Adrenal gland (tissue), 12 donors: ENCODE measurements around the gene CUL2. TPM values are rescaled to one million over a fixed set of nuclear protein-coding genes. Genes with fewer than 3 reads are reported as not detected.

Source experiments
- DNase-seq, 7 donors: peaks; one replicate each; pipeline ENCODE4 v3.0.0-alpha.2; 2019 to 2020
- H3K27ac ChIP-seq, 5 donors: fragments of 200-600 bp; sonication (generic) in 4 of 5; 1 replicate in 3 of 5; 2 replicates in 2 of 5; pipeline versions ENCODE4 v1.5.1 to v1.8.0; 2016 to 2020; ENCODE audit warnings: mild to moderate bottlenecking in 1 of 5
- H3K27me3 ChIP-seq: fragments of 200-600 bp; 2 replicates; pipeline ENCODE4 v1.8.0; 2021
- H3K36me3 ChIP-seq, 2 donors: fragments of 200-600 bp; replicated peaks in 1 of 2; 1 replicate in 1 of 2; 2 replicates in 1 of 2; pipeline versions ENCODE4 v1.5.1 to v1.8.0; 2018 to 2022
- H3K4me1 ChIP-seq, 2 donors: fragments of 200-600 bp; replicated peaks in 1 of 2; 1 replicate in 1 of 2; 2 replicates in 1 of 2; pipeline versions ENCODE4 v1.5.1 to v1.8.0; 2018 to 2021
- H3K4me3 ChIP-seq, 4 donors: fragments of 200-600 bp; sonication (generic) in 3 of 4; one replicate each; pipeline ENCODE4 v1.5.1; 2016 to 2018
- H3K9me3 ChIP-seq, 3 donors: fragments of 200-600 bp; sonication (generic) in 1 of 3; replicated peaks in 1 of 3; 1 replicate in 2 of 3; 2 replicates in 1 of 3; pipeline versions ENCODE4 v1.5.1 to v1.8.0; 2016 to 2021
- POLR2A ChIP-seq, 2 donors: fragments of 450-650 bp; IDR thresholded peaks; one replicate each; pipeline ENCODE4 v1.6.1; 2017; ENCODE audit warnings: antibody characterized with exemption in 2 of 2, mild to moderate bottlenecking in 2 of 2, moderate library complexity in 1 of 2
- WGBS, 4 donors: extraction: QIAGEN DNeasy Blood & Tissue Kit in 2 of 4; methylation state at CpG; one replicate each; pipeline versions ENCODE4 v1.1.5 to v1.1.7; 2013 to 2017; 5-methylcytosine and 5-hydroxymethylcytosine counted together
- intact Hi-C, 2 donors: fragments of 100-400 bp; cut with DNase I; formaldehyde crosslinking; loops; one replicate each; pipeline versions ENCODE4 v1.14.1 to v1.15.0; 2022 to 2023
- microRNA-seq, 3 donors: library from miRNA; unstranded; fragments of <30 nt; microRNA quantifications; one replicate each; pipeline ENCODE4, GENCODE V29; 2017 to 2020
- polyA plus RNA-seq, 3 donors: library from polyadenylated mRNA; stranded (reverse); fragments of 200-250 nt in 2 of 3; fragments of 350-450 nt in 1 of 3; fragmentation: Illumina TruSeq in 1 of 3; extraction: RNeasy Lipid Tissue Mini Kit (QIAGEN cat#74804) in 1 of 3; gene quantifications; one replicate each; pipeline ENCODE4 v1.2.3, GENCODE V29; 2013 to 2014
- small RNA-seq, 2 donors: library from RNA; depleted of rRNA; stranded (forward); fragments of <200 nt; gene quantifications; one replicate each; pipeline ENCODE3, GENCODE V24; 2016
- total RNA-seq, 9 donors: library from RNA; depleted of rRNA in 4 of 9; stranded (reverse); fragments of >200 nt in 4 of 9; fragments of 120-200 nt in 1 of 9; fragmentation: NEBNext Ultra II Directional in 1 of 9; extraction: Animal tissue kit (Norgen Biotek cat#: 25700) in 1 of 9; gene quantifications; one replicate each; pipeline versions ENCODE4 v1.1.0 to v1.2.4, GENCODE V29; 2013 to 2023
- TF ChIP-seq, protein P1 (sequence below), 6 experiments: fragments of 450-650 bp in 4 of 6; fragments of 200-600 bp in 2 of 6; sonication (generic) in 1 of 6; IDR thresholded peaks; 1 replicate in 5 of 6; 2 replicates in 1 of 6; pipeline versions ENCODE4 v1.5.1 to v1.8.0; 2016 to 2021; ENCODE audit warnings: antibody characterized with exemption in 6 of 6, mild to moderate bottlenecking in 2 of 6, moderate library complexity in 1 of 6
- donor health status: healthy with polysubstance abuse.
- donor health status: Bipolar disorder and iron deficiency.
- donor health status: DM: yes; HTN: yes; CAD: no.
- donor health status: DM: no; HTN: no; CAD: no.
- donor health status: DM: no; HTN: no; CAD: no.
- donor health status: DM: yes; HTN: yes; CAD: no.

CUL2 gene
- total and polyA plus RNA-seq, 12 donors = 6.2 to 52.2 (median 26.1) TPM

DNA sequence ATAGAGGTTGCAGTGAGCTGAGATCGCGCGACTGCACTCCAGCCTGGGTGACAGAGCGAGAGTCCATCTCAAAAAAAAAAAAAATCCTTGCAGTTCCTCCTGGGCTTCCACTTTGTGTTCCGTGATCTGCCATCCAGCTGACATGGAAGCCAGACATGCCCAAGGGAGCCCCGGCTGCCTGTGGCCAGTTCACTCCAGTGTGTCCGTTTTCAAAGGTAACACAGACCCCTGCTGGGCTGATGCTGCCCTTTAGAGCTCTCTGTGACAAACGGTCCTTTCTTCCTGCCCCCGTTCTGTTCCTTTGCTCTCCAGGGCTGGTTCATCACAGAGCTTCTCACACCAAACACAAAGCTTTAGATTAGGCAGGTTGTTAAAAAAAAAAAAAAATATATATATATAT is 130.8 kb downstream of the CUL2 start:
- intact Hi-C loops = no loop called here
- no peaks in the 10 kb centered on the region for H3K4me1 ChIP-seq
- H3K27me3 ChIP-seq = no peaks in the 10 kb centered on the region
- H3K4me3 ChIP-seq = no peak overlapping the region
- DNase-seq = no peak
- H3K27ac ChIP-seq = no peak overlapping the region
- WGBS, 4 donors = 68 to 78% (median 73%) methylated on average over 5 to 9 of the region's 9 CpGs
- no peak for TF ChIP-seq POLR2A (IDR thresholded peaks at IDR 0.05)
- TF ChIP-seq, protein P1, sequence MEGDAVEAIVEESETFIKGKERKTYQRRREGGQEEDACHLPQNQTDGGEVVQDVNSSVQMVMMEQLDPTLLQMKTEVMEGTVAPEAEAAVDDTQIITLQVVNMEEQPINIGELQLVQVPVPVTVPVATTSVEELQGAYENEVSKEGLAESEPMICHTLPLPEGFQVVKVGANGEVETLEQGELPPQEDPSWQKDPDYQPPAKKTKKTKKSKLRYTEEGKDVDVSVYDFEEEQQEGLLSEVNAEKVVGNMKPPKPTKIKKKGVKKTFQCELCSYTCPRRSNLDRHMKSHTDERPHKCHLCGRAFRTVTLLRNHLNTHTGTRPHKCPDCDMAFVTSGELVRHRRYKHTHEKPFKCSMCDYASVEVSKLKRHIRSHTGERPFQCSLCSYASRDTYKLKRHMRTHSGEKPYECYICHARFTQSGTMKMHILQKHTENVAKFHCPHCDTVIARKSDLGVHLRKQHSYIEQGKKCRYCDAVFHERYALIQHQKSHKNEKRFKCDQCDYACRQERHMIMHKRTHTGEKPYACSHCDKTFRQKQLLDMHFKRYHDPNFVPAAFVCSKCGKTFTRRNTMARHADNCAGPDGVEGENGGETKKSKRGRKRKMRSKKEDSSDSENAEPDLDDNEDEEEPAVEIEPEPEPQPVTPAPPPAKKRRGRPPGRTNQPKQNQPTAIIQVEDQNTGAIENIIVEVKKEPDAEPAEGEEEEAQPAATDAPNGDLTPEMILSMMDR (IDR thresholded peaks at IDR 0.05) = no peak
- H3K9me3 ChIP-seq = no peaks in the 10 kb centered on the region
- no peaks in the 10 kb centered on the region for H3K36me3 ChIP-seq

Small RNAs within 50 kb of the gene (microRNA-seq; reads per million reads assigned to microRNA genes)
- 0 to 6.3 (median 2.3) reads per million in 3 donors for gene MIR3611

Small RNAs within 50 kb of the gene (small RNA-seq; reads per million reads assigned to genes)
- gene MIR3611 = 0 reads per million in 2 donors
- gene RNU7-77P = 0 reads per million in 2 donors

Other genes starting within 250 kb of the CUL2 start
- 100 to 1,000 TPM in 6 of 9 donors, 10 to 100 TPM in 3; 75.2 to 266 (median 115) TPM for gene CREM, start 36.5 kb upstream of the CUL2 start, total RNA-seq
- gene CREM, start 36.5 kb upstream of the CUL2 start, polyA plus RNA-seq = 100 to 1,000 TPM; 106 to 340 (median 136) TPM
- gene CCNY, start 246.2 kb upstream of the CUL2 start, total RNA-seq = 10 to 100 TPM; 30.4 to 87.0 (median 48.3) TPM
- gene CCNY, start 246.2 kb upstream of the CUL2 start, polyA plus RNA-seq = 10 to 100 TPM; 18.3 to 67.9 (median 19.9) TPM